Panc1 (cell line): ENCODE results near the gene DHRS13. TPM values are rescaled to one million over a fixed set of nuclear protein-coding genes. Genes with fewer than 3 reads are reported as not detected.

Source experiments
- ATAC-seq: fragments of 200-7000 bp; cut with Tn5 transposase; 2 replicates; pipeline ENCODE4 v1.9.1; 2020; ENCODE audit warnings: mild to moderate bottlenecking, moderate library complexity
- BruUV-seq: library from RNA; stranded (reverse); fragments of 400-500 nt; replicated peaks from 2 replicates; lab custom pipeline; 2021; lab: Mats Ljungman, UMichigan
- CTCF ChIA-PET: fragments of 300-600 bp; sonication (Branson Sonifier 250); formaldehyde crosslinking; loops from one replicate; lab custom pipeline; 2022; ENCODE audit warnings: antibody characterized with exemption; lab: Charles Lee
- POLR2A ChIA-PET: fragments of 300-600 bp; sonication (Branson Sonifier 250); formaldehyde crosslinking; loops from one replicate; lab custom pipeline; 2022; ENCODE audit warnings: antibody characterized with exemption; lab: Charles Lee
- DNase-seq: peaks from one replicate; pipeline ENCODE4 v3.0.0-alpha.2; 2010; ENCODE audit warnings: low read depth, low spot score
- H3K27ac ChIP-seq: 2 replicates; pipeline ENCODE4 v1.5.1; 2011; ENCODE audit warnings: mild to moderate bottlenecking, low read length, inconsistent platforms
- H3K27me3 ChIP-seq: fragments of 200-500 bp; sonication (Bioruptor generic); 2 replicates; pipeline ENCODE4 v1.6.0; 2014; ENCODE audit warnings: low read length, inconsistent platforms; ENCODE audit not compliant: control insufficient read depth, insufficient read depth
- H3K36me3 ChIP-seq: fragments of 200-500 bp; sonication (Bioruptor generic); 2 replicates; pipeline ENCODE4 v1.5.1; 2014; ENCODE audit warnings: inconsistent platforms, mild to moderate bottlenecking, low read length, moderate library complexity; ENCODE audit not compliant: control insufficient read depth, insufficient read depth
- H3K4me1 ChIP-seq: 2 replicates; pipeline ENCODE4 v1.5.1; 2011; ENCODE audit warnings: inconsistent platforms, mild to moderate bottlenecking, low read length, moderate library complexity; ENCODE audit not compliant: control insufficient read depth, insufficient read depth
- H3K4me3 ChIP-seq, 2 experiments: 2 replicates each; pipeline ENCODE4 v1.5.1; 2011 to 2012; ENCODE audit warnings: low read depth in 2 of 2, low read length in 2 of 2, mild to moderate bottlenecking in 2 of 2, inconsistent platforms in 1 of 2, moderate library complexity in 1 of 2
- H3K9me3 ChIP-seq: fragments of 200-500 bp; sonication (Bioruptor generic); 2 replicates; pipeline ENCODE4 v1.5.1; 2014; ENCODE audit warnings: low read depth, mild to moderate bottlenecking, inconsistent platforms, low read length, moderate library complexity; ENCODE audit not compliant: control insufficient read depth, insufficient read depth
- POLR2AphosphoS5 ChIP-seq: IDR thresholded peaks from 2 replicates; pipeline ENCODE4 v1.6.1; 2012; ENCODE audit warnings: mild to moderate bottlenecking, low read depth, low read length, moderate library complexity
- SIN3A ChIP-seq: IDR thresholded peaks from 2 replicates; pipeline ENCODE4 v1.6.1; 2012; ENCODE audit warnings: low read depth, mild to moderate bottlenecking, low read length, moderate library complexity, borderline replicate concordance; ENCODE audit not compliant: insufficient read depth
- TCF7L2 ChIP-seq: IDR thresholded peaks from 2 replicates; pipeline ENCODE4 v1.6.1; 2011; ENCODE audit warnings: mild to moderate bottlenecking, low read depth, low read length, inconsistent platforms
- in situ Hi-C: cut with HindIII; loops from 2 replicates; pipeline ENCODE4 v1.10.0; 2016; ENCODE audit warnings: low sequenced_read_pairs, low pct_unique_long_range_greater_than_20kb
- intact Hi-C: fragments of 100-400 bp; cut with micrococcal nuclease; formaldehyde crosslinking; loops from one replicate; pipeline ENCODE4 v1.10.0; 2022; ENCODE audit not compliant: unreplicated experiment
- total RNA-seq: library from RNA; stranded (reverse); gene quantifications from one replicate; pipeline ENCODE4 v1.2.1, GENCODE V29; 2021; ENCODE audit not compliant: unreplicated experiment
- TF ChIP-seq, protein P1 (sequence below), 2 experiments: IDR thresholded peaks; 2 replicates each; pipeline ENCODE4 v1.6.1; 2011 to 2012; ENCODE audit warnings: low read depth in 2 of 2, control low read depth in 1 of 2, low read length in 1 of 2, mild to moderate bottlenecking in 1 of 2, moderate library complexity in 1 of 2; ENCODE audit not compliant: insufficient read depth in 1 of 2
- TF ChIP-seq, protein P2 (sequence below): fragments of 450-650 bp; IDR thresholded peaks from 2 replicates; pipeline ENCODE4 v1.5.1; 2017; ENCODE audit warnings: mild to moderate bottlenecking

DHRS13 gene
- total RNA-seq, 1 experiment from 2014 or later = 5.2 TPM

DNA sequence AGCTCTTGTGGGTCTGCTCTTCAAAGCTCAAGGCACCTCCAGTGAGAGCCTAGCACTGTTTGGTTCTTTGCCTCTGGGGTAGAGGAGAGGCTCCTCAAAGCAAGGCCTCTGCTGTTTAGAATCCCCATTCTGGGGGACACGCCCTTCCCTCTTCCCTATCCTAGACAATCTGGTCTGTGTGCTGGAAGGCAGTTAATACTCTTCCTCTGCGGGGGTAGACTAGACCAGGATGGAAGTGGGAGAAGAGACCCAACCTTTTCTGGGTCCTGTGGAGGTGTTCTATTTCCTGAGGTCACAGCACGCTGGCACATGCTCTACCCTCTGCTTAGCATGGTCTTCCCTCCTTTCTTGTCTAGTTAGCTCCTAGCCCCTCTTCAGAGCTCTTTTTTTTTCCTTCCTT, 40.3 kb downstream of the DHRS13 start:
- no peaks in the 10 kb centered on the region for H3K27me3 ChIP-seq
- in situ Hi-C loops (no loop called here), intact Hi-C loops (no loop called here)
- TF ChIP-seq TCF7L2 = no peak
- no peak for TF ChIP-seq SIN3A
- TF ChIP-seq, protein P1, sequence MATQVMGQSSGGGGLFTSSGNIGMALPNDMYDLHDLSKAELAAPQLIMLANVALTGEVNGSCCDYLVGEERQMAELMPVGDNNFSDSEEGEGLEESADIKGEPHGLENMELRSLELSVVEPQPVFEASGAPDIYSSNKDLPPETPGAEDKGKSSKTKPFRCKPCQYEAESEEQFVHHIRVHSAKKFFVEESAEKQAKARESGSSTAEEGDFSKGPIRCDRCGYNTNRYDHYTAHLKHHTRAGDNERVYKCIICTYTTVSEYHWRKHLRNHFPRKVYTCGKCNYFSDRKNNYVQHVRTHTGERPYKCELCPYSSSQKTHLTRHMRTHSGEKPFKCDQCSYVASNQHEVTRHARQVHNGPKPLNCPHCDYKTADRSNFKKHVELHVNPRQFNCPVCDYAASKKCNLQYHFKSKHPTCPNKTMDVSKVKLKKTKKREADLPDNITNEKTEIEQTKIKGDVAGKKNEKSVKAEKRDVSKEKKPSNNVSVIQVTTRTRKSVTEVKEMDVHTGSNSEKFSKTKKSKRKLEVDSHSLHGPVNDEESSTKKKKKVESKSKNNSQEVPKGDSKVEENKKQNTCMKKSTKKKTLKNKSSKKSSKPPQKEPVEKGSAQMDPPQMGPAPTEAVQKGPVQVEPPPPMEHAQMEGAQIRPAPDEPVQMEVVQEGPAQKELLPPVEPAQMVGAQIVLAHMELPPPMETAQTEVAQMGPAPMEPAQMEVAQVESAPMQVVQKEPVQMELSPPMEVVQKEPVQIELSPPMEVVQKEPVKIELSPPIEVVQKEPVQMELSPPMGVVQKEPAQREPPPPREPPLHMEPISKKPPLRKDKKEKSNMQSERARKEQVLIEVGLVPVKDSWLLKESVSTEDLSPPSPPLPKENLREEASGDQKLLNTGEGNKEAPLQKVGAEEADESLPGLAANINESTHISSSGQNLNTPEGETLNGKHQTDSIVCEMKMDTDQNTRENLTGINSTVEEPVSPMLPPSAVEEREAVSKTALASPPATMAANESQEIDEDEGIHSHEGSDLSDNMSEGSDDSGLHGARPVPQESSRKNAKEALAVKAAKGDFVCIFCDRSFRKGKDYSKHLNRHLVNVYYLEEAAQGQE (IDR thresholded peaks at IDR 0.05; ENCODE audit: insufficient read depth in 1 of 2, low read depth in 2 of 2, low read length in 1 of 2) = no peak
- TF ChIP-seq, protein P2, sequence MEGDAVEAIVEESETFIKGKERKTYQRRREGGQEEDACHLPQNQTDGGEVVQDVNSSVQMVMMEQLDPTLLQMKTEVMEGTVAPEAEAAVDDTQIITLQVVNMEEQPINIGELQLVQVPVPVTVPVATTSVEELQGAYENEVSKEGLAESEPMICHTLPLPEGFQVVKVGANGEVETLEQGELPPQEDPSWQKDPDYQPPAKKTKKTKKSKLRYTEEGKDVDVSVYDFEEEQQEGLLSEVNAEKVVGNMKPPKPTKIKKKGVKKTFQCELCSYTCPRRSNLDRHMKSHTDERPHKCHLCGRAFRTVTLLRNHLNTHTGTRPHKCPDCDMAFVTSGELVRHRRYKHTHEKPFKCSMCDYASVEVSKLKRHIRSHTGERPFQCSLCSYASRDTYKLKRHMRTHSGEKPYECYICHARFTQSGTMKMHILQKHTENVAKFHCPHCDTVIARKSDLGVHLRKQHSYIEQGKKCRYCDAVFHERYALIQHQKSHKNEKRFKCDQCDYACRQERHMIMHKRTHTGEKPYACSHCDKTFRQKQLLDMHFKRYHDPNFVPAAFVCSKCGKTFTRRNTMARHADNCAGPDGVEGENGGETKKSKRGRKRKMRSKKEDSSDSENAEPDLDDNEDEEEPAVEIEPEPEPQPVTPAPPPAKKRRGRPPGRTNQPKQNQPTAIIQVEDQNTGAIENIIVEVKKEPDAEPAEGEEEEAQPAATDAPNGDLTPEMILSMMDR = no peak
- TF ChIP-seq POLR2AphosphoS5 = no peak
- ATAC-seq = no peak
- CTCF ChIA-PET = no interaction called here
- H3K4me1 ChIP-seq = no peaks in the 10 kb centered on the region
- POLR2A ChIA-PET = no interaction called here
- 0 out of 2 replicates have a peak, but pooled peaks cover 4% of the 10 kb centered on the region for H3K36me3 ChIP-seq
- no peak overlapping the region for H3K4me3 ChIP-seq
- DNase-seq = no peak
- H3K9me3 ChIP-seq = no peaks in the 10 kb centered on the region
- no TSS peak for BruUV-seq
- H3K27ac ChIP-seq = no peak overlapping the region

DNA sequence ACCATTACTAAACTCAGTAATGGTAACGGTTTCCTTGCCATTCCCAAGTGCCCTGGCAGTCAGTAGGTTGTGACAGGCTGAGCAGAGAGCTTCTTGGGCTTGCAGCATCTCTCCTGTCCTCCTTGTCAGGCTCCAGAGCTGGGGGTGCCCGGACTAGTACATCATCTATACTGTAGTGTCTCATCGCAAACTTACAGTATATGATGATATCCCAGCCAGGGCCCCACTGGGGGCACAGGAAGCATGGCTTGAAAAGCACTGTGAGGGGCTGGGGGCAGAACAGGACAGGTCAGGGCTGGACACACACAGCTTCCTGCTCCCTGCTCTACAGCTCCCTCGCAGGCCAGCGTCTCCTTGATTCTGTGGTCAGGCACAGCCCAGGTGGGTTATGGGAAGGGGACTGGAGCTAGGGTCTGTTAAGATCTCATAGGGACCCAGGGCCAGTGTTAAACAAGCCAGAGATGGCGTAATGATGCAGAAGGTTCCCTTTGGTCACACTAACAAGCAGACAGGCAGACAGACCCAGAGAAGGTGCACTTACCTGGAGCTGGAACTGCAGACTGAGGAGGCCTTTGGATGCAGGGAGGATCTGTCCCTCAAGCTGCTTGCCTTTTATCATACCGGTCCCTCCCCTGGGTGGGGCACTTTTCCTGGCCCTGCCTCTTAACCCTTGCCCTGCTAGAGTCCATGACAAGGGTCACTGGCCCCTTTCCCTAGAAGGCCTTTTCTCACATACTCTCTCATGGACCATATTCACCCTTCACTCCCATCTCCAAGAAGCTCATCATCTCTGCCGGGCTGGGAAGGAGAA, 41.3 kb downstream of the DHRS13 start:
- in situ Hi-C loops (no loop called here), intact Hi-C loops (no loop called here)
- TF ChIP-seq, protein P2 = no peak
- TF ChIP-seq POLR2AphosphoS5 (0 out of 2 replicates have a peak, but pooled peaks have one; percentile 17), SIN3A (no peak), TCF7L2 (no peak)
- TF ChIP-seq, protein P1 (IDR thresholded peaks at IDR 0.05; ENCODE audit: insufficient read depth in 1 of 2, low read depth in 2 of 2, low read length in 1 of 2) = no peak
- CTCF ChIA-PET = no interaction called here
- POLR2A ChIA-PET = no interaction called here
- H3K27ac ChIP-seq = no peak overlapping the region
- no peaks in the 10 kb centered on the region for H3K4me1 ChIP-seq
- no peaks in the 10 kb centered on the region for H3K27me3 ChIP-seq
- 0 out of 2 replicates have a peak, but pooled peaks cover 4% of the 10 kb centered on the region for H3K36me3 ChIP-seq
- no TSS peak for BruUV-seq
- ATAC-seq = peak; percentile 57
- H3K4me3 ChIP-seq = no peak overlapping the region
- DNase-seq = no peak
- no peaks in the 10 kb centered on the region for H3K9me3 ChIP-seq
